T-helper 9 cell (primary cell): ENCODE measurements around the gene ANKH.
"Not testable (repeated sequence)": the region's sequence is repeated elsewhere in the genome, so short reads cannot be mapped to it uniquely, and the experiment has no call there.

ENCODE experiments used
- DNase-seq: peaks from one replicate; pipeline ENCODE4 v3.0.0-alpha.2; 2020

The ANKH gene

DNA sequence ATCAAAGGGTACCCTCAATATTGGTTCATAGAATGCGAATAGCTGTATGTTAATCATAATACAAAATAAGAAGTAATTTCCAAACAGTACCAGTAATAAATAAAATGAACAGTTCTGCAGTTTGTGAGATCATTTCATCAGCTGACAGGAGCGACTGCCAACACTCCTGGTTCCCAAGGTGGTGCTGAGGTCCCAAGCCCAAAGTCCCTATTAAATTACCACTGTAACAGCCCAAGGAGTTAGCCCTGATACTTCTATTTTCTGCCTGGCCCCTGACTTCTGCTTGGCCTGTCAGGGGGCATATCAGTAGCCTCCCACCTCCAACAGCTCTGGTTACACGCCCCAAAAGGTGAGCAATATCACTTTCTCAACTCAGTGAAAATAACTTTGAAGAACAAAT is 47.1 kb downstream of the ANKH start:
- DNase-seq, result no peak

DNA sequence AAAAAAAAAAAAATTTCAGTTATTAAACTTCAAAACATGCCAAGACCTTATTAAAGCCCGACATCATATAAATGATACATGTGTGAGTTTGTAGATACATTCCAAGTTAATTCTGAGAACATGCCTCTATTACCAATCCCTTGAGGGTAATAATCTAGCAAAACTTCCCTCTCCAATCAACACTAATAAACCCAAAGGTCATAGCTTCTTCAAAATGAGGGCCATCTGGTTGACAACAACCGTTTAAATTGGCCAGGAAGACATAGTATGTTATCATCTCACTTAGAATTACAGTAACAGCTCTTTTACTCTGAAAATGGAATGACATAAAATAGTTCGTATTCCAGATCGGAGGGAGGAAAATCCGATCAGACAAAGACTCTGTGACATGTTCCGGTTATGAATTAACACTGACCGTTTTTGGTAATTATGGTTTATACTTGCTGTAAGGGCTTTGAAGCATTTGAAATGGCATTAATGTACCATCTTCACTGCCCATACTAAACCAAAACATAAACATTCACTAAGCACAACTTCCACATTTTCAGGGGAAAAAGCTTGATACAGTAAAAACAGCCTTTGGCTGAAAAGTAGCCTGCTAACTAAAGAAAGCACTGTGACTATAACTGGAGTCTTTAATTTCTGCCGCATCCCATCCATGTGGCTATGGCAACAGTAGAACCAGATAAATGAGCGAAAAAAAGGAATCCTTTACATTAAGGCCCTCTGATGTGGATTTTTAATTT is 50.3 kb downstream of the ANKH start:
- no peak for DNase-seq

DNA sequence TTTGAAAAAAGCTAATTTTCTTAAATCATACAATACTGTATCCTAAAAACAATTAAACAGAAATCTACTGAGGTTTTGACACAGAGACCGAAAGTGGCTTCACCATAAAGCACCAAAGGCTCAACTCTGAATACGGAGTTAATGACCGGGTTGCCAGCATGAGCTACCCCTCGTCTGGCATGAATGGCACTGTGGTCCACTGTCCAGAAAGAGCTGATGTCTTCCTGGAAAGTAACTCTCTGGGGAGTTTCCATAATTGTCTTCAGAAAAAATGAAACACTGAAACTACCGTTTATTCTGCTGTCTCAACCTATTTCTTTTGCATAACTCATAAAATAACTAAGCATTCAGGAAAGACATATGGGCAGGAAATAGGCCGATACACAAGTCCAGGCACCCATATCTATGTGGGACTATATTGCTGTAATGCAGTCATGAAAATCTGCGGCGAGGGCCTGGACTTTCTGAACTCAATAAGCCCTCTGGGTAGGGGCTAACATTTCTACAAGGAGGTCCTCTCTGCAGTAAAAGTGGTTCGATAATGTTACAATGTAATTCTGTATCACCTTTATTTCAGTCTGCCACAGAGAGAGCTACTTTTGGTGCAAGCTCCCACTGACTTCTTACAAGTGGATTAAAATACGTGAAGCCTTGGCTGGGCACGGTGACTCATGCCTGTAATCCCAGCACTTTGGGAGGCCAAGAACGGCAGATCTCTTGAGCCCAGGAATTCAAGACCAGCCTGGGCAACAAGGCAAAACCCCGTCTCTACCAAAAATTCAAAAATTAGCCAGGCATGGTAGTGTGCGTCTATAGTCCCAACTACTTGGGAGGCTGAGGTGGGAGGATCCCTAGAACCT is 52.4 kb downstream of the ANKH start:
- DNase-seq, result no peak

DNA sequence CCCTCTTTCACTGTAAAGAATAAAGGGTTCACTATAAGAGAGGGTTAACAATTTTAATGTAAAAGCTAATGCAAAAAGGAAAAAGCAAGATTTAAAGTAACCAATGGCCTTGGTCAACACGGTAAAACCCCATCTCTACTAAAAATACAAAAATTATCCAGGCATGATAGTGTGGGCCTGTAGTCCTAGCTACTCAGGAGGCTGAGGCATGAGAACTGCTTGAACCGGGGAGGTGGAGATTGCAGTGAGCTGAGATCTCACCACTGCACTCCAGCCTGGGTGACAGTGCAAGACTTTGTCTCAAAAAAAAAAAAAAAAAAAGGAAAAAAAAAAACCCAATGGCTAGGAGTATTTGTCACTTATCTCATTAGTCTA is 53.8 kb downstream of the ANKH start:
- not testable (repeated sequence) for DNase-seq

DNA sequence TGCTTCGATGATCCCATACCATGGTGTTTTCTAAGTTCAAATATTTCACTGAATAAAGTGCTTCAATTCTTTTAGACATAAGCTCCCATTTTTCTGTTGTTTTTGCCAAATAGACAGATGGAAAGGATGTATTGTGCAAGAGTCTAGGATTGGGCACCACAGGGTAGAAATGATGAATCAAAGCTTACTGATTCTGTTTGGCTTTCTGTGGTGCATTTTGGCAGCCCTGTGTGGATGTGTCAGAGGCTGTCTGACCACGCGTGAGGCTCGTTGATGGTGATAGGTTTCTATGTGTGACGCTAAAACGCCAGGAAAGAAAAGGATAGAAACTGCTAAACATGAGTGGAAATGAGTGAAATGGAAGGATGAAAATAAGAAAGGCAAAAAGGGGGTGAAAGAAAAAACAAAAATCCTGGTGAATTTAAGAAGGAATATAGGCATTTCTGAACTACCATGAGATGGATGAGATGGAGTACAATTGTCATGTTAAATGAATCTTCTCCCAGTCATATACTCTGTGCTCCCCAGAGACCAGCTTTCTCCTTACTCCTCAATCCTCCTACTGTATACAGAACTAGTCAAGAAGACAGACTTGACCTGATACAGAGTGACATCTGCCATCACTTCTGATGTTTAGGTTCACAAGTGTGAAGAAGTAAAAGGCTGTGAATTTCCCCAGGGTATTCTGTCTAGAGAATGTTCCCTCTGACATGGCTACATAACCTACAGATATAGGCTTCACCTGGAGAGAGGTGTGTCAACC is 54.4 kb downstream of the ANKH start:
- DNase-seq, result no peak

DNA sequence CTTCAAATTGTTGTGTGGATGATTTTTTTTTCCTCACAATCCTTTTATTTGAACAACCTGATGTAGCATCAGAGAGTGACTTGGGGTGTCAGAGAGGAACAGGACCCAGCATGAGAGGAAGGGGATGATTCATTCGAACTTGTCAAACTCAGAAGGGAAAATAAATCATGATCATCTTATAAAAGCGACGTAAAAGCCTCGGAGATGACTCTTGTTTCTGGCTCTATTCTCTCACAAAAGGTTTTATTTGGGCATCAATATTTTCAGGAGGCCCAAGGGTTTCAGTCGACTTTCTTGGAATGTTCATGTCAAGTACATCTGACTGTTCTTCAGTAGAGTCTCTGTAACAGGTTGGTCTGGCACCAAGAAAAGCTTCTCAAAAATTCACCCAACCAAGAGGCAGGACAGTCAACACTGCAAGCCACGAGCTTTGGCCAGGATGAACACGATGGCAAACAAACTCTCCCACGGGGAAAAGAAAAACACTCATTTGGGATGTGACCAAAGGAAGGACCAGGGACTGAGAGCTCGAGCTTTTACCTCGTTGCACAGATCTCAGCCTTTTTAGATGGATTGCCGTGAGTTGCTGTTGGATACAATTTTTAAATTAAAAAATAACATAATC is 55.1 kb downstream of the ANKH start:
- no peak for DNase-seq

DNA sequence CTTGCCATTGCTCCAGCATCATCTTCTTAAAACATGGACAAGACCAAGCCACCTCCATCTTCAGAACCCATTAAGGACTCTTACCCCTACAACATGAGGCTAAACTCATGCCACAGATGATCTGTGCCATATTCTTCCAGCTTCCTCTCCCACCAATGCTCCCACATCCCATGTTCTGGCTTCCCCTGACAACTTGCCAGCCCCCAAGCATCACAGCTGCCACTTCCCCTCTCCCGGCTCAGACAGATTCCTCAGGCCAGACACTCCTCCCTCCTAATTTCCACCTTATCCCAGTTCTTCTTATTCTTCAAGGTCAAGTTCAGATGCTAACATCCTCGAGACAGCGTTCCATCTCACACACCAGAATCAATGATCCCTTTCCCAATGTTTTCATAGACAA is 57.8 kb downstream of the ANKH start:
- no peak for DNase-seq

DNA sequence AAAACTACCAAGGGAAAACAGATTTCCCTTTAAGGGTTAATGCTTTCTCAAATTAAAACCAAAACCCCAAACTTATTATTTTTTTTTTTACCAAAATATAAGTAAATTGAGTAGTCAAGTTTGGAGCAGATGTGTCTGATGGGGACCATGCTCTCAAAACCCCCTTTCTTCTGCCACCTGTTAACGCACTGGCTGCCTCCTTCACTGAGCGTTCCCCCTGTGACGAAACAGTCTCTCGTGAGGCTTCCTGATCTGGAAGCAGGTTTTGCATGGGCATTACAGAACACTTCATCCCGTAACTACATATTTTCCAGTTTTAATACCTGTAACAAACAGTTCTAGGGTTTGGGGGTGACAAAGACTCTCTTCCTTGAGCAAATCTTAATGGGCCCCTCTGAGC is 59.4 kb downstream of the ANKH start:
- DNase-seq, result no peak

DNA sequence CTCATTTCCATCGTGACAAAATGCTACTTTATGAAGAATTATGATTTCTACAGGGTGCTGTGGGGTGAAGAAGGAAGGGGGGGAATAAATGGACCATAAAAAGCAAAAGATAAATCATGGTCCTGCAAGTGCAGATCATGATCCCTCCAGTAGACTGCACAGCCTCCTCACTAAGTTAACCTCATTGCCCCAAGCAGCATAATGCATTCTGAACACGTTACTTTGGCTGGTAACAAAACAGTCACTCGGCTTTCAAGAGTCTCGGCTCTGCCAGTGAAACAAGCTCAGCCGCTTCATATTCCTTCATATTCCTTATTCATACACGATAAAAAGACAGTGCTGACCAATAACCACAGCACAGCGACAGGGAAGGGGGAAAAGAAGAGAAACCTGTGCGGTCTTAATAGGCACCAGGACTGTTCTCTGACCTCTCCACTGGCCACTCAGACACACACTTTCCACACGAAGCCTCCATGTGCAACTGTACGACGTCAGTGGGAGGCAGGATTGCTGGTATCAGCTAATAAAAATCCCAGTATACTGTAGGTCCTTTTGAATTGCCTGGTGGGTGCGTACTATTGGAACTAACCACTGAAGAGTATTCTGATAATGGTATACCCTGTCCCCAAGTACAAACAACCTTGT is 60.5 kb downstream of the ANKH start:
- no peak for DNase-seq

DNA sequence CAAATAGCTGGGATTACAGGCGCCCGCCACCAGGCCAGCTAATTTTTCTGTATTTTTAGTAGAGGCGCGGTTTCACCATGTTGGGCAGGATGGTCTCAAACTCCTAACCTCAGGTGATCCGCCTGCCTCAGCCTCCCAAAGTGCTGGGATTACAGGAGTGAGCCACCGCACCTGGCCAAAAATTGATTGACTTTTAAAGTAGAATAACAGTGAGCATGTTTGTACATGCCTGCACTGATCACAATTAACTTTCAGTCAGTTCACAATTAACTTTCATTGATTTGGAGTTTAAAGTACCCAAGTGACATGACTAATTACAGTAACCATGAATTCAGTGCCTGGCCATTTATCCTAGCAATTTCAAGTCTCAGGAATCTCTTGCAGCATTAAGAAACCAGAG is 61.3 kb downstream of the ANKH start:
- no peak for DNase-seq

DNA sequence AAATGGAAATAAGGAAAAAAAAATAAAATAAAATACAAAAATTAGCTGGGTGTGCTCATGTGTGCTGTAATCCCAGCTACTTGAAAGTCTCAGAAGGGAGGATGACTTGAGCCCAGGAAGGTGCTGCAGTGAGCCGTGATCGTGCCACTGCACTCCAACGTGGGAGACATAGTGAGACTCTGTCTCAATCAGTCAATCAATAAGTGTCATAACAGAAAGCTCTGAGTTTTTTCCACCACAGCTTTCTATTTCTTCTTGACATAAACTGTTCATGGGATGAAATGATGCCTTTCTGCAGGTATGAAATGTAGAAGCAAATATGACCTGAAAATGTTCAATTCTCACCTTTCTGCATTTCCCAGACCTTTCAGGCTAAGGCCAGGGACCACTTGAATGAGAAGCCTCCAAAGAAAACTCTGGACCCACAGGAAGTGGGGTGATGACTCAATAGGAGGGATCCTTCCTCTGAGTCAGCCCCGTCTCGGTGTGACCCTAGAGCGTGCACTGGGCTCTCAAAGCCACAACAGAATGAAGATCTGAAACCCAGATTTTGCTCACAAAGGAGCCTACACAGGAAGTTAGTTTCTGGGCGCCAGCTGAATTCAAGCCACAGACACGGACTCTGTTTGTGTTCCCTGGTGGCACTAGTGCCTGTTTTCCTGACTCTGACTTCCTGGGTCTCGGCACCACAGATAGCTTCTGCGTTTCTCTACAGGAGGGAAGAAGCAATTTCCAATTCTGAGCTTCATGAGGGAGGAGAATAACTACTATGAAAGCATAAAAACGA is 62.0 kb downstream of the ANKH start:
- peak; percentile 51 for DNase-seq

DNA sequence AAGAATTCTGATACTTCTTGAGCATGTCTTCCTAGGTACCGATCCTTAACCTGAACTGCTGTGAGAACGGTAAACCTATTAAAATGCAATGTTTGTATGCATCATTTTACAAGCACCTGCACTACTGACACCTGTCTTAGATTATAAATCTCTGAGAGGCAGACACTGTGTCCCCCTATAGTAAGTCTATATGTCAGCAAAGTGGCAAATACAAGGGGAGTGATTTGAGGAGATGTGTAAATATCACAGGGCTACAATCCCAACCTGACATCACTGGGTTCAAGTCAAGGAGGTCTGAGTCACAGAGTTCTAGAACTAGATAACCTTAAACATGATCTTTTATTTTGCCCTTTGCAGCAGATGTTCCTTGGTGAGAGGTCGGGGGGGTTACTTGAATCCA is 64.1 kb downstream of the ANKH start:
- no peak for DNase-seq

DNA sequence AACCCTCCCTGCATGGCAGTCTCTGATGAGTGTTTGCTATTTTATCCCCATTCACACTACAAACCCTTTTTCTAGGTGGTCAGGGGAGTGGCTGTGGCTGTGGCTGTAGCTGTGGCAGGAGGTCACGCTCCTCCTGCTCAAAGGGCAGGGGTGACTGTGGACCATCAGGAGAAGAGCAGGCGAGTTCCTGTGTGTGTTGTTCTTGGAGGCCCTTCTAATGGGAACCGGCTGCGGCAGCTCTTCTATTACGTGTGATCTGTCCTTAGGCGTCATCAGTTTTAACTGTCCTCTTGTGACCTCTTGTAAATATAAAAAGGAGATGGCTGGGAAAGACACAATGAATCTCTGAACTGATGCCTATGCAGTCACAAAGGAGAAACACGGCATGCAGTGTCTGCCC is 65.1 kb downstream of the ANKH start:
- DNase-seq, result no peak

DNA sequence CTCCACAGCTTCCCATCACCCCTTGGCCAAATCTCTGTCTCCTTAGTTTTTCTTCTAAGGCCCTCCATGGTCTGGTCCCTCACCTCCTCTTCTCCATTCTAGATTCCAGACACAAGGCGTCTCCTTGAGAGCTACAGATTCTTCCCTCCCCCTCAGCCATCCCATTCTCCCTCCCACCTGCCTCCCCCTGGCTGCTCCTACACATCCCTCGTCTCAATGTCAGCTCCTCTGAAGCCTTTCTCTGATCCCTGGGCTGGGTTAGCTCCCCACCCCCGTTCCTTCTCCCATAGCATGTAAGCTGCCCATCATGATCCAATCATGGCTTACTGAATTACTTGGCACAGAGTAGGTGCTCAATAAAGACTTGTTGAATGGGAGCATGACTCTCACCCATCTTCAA is 69.0 kb downstream of the ANKH start:
- no peak for DNase-seq

DNA sequence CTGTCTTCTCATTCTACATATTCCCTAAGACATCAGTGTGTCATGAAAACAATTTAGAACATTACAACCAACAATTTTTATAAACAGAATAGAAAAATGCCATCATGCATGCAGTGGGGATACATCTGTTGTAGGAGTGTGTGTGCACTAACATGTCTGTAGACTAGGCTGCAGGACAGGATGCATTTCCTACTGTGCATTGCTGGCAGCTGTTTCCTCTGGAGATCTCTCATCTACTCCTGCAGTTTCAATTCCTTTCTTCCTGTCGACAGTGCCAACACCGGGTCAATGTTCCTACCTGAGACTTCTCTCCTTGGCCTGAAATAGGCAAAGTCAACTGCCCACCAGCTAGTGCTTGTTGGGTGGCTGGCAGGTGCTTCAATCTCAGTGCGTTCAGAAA is 69.8 kb downstream of the ANKH start:
- no peak for DNase-seq

DNA sequence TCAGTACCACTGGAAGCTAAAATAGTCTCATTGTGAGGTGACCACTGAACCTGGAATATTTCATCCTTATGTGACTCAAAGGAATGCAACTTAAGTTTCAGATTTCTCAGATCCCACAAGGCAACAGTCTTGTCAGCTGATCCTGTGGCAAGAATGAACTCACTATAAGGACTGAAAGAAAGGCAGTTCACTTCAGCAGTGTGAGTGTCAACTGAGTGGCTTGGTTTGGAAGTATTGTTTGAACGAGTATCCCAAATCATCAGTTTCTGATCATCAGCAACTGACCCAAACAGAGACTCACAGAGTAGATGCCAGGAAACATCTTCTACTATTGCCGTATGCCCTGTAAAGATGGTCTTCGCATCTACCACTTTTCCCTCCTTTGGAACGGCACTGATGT is 74.2 kb downstream of the ANKH start:
- not testable (repeated sequence) for DNase-seq

DNA sequence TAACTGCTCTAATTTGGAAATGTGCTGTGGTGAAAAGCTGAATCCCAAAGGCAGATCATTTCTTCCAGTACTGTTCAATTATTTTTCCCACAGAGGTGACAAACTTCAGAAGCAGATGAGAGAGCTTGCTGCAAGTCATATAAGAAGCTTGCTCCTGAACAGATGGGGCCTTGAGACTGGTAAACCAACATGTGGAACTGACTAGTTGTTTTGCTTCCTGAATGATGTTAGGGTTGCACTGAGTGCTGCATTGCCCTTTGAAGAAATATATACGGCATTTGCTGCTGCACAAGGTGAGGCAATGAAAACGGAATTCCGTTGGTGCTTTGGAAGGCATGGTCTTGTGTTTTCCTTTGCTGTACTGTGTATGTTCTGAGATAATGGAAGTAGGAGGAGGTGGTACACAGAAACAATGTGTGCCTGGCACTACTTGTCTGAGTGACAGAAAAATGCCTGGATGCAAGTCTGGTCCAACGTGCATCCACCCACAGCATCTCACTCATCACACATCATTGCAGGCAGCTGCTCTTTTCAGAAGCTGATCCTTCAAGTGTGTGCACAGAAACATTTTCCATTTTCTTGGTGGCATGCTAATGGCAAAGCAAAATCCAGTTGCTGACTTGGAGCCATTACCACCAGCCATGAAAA is 76.9 kb downstream of the ANKH start:
- no peak for DNase-seq

DNA sequence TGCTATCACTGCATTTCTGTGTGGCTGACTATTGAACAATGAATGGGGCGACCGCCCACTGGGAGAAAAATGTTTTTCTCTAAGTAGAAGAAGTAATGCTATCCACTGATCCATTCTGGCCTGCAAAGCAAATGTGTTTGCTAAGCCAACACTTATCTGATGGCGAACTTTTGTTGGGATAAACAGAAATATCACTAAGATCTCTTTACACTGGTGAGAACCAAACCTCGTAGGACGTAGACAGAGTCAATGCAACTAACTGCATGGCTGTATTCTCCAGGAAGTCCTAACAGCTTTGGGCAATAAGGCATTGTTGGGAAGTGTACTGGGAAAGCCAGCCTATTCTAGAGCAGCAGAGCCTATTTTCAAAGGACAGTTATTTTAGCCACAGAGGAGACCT is 77.7 kb downstream of the ANKH start:
- no peak for DNase-seq

DNA sequence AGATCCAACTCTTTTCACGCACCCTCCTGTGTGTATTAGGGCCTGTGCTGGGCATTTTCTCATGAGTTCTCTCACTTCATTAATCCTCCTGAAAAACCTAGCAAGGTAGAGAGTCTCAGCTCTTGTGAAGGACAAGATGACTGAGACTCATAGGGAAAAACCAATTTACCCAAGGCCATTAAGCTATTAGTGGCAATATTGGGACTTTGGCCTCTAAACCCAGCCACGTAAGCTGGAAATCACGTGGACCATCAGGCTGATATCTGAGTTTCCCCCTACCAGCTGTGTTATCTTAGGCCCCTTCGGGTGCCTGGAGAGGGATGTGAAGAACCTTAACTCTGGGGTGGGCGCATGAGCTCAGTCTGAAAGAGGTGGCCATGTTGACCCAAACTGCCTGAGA is 80.7 kb downstream of the ANKH start:
- no peak for DNase-seq

DNA sequence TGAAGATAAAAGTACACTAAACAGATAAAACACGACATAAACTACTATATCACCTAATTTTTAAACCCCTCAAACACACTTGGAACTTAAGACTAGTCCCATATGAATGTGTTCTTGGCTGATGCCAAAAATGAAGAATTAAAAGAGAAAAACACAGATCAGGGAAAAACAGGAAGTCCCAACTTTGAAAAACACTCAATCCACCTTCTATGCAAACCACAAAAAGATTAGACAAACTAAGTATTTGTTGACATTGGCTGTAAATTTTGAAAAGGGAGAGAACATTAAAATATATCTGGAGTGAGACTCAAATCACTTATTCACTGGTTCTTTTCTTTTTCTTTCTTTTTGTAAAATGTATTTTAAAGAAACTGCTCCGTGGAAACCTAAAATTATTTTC is 81.4 kb downstream of the ANKH start:
- DNase-seq, result no peak
